HepG2 (cell line): ENCODE results near the gene EPB41L2. TPM values are rescaled to one million over a fixed set of nuclear protein-coding genes. Genes with fewer than 3 reads are reported as not detected.

Experiments
- BRD4 ChIP-seq: sonication (generic); formaldehyde crosslinking; IDR thresholded peaks from 2 replicates; pipeline ENCODE4 v1.4.0; 2020; ENCODE audit warnings: missing genetic modification reagents
- EED ChIP-seq: sonication (generic); formaldehyde crosslinking; IDR thresholded peaks from 2 replicates; pipeline ENCODE4 v1.5.0; 2020; ENCODE audit warnings: mild to moderate bottlenecking, missing genetic modification reagents
- FOSL2 ChIP-seq: sonication (generic); formaldehyde crosslinking; IDR thresholded peaks from 2 replicates; pipeline ENCODE4 v1.4.0; 2020; ENCODE audit warnings: missing genetic modification reagents
- JUN ChIP-seq: sonication (generic); formaldehyde crosslinking; IDR thresholded peaks from 2 replicates; pipeline ENCODE4 v1.4.0; 2020; ENCODE audit warnings: mild to moderate bottlenecking, missing genetic modification reagents
- MED8 ChIP-seq: sonication (generic); formaldehyde crosslinking; IDR thresholded peaks from 2 replicates; pipeline ENCODE4 v1.8.1; 2023; ENCODE audit warnings: mild to moderate bottlenecking, missing genetic modification reagents; ENCODE audit not compliant: insufficient replicate concordance
- RFX3 ChIP-seq: IDR thresholded peaks from 2 replicates; pipeline ENCODE4 v1.6.1; 2016; ENCODE audit warnings: missing biosample characterization, missing genetic modification reagents
- STAT5B ChIP-seq: sonication (generic); formaldehyde crosslinking; IDR thresholded peaks from 2 replicates; pipeline ENCODE4 v1.4.0; 2020; ENCODE audit warnings: missing genetic modification reagents
- TP53 ChIP-seq: sonication (generic); formaldehyde crosslinking; conservative IDR thresholded peaks from 2 replicates; pipeline ENCODE4 v1.4.0; 2020; ENCODE audit warnings: missing genetic modification reagents
- ZNF180 ChIP-seq: sonication (generic); formaldehyde crosslinking; IDR thresholded peaks from 2 replicates; pipeline ENCODE4 v1.4.0; 2020; ENCODE audit warnings: low read depth, missing genetic modification reagents, borderline replicate concordance
- ZNF326 ChIP-seq: sonication (generic); formaldehyde crosslinking; IDR thresholded peaks from 2 replicates; pipeline ENCODE4 v1.4.0; 2020; ENCODE audit warnings: missing genetic modification reagents, borderline replicate concordance
- ZNF33B ChIP-seq: sonication (generic); formaldehyde crosslinking; IDR thresholded peaks from 2 replicates; pipeline ENCODE4 v1.5.1; 2020; ENCODE audit warnings: mild to moderate bottlenecking, missing genetic modification reagents
- ZNF841 ChIP-seq: sonication (generic); formaldehyde crosslinking; IDR thresholded peaks from 2 replicates; pipeline ENCODE4 v1.8.1; 2023; ENCODE audit warnings: missing genetic modification reagents, borderline replicate concordance
- polyA plus RNA-seq, 8 experiments: library from polyadenylated mRNA; depleted of rRNA in 3 of 8; stranded (reverse) in 7 of 8; unstranded in 1 of 8; fragments of >200 nt; fragmentation: Illumina TruSeq in 4 of 8; extraction: Trizol in 4 of 8; gene quantifications; 2 replicates each; pipeline versions ENCODE4 v1.2.1 to v1.2.3, GENCODE V29; 2011 to 2016; ENCODE audit warnings: low read depth in 4 of 8, missing spikeins in 1 of 8, mixed read lengths in 1 of 8; ENCODE audit not compliant: insufficient read depth in 1 of 8
- total RNA-seq, 5 experiments: library from RNA; depleted of rRNA; stranded (reverse); fragments of >200 nt; fragmentation: Illumina TruSeq; extraction: Trizol; gene quantifications; 2 replicates each; pipeline ENCODE4 v1.2.3, GENCODE V29; 2016; ENCODE audit warnings: low read depth in 1 of 5
- TF ChIP-seq, protein P1 (sequence below): fragments of 450-650 bp; IDR thresholded peaks from 2 replicates; pipeline ENCODE4 v1.6.1; 2016
- TF ChIP-seq, protein P2 (sequence below): sonication (generic); formaldehyde crosslinking; IDR thresholded peaks from 2 replicates; pipeline ENCODE4 v1.5.0; 2020; ENCODE audit warnings: missing genetic modification reagents, mild to moderate bottlenecking, borderline replicate concordance
- TF ChIP-seq, protein P3 (sequence below): sonication (generic); formaldehyde crosslinking; IDR thresholded peaks from 2 replicates; pipeline ENCODE4 v1.4.0; 2020; ENCODE audit warnings: missing genetic modification reagents; ENCODE audit errors: not compliant biosample characterization
- TF ChIP-seq, protein P4 (sequence below): sonication (generic); formaldehyde crosslinking; IDR thresholded peaks from 2 replicates; pipeline ENCODE4 v1.4.0; 2020; ENCODE audit warnings: mild to moderate bottlenecking, missing genetic modification reagents, borderline replicate concordance
- TF ChIP-seq, protein P5 (sequence below): IDR thresholded peaks from 2 replicates; pipeline ENCODE4 v1.6.1; 2012; ENCODE audit warnings: inconsistent platforms

EPB41L2 gene
- total and polyA plus RNA-seq, 2 of the 13 experiments (the other 11 are each of a cell fraction or from before 2014, with no cell fraction given), result 41.7 to 56.4 TPM

DNA sequence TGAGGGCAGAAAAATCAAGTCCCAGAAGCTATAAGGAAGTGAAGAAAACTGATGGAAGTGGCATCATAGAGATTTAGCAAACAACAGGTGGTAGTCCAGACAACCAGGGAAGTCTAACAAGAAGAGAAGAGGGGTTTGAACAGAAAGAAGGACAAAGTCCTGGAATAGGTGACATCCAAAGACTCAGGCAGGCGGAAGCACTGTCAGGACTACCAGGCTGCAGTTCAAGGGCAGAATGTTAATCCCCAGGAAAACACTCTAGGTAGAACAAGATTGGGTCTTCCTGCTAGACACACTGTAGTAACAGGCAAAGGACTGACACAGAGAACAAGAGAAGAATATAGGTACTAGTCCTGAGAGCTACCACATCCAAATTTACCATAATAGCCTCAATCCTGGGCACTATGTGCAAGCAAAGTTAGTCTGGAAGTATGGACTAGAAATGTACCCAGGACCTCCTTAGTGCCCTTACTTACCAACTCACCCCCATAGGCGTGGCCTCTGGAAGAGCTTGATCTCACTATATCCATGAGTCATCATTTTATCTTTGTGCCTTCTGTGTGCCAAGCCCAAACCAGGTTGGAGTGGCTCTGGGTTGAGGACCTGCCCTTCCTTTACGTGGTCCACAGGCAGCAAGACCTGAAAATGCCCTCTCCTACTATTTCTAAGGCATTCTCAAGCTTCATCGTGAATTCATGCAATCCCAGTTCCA lies 2.2 kb upstream of the EPB41L2 start (continued):
- TF ChIP-seq, protein P1, sequence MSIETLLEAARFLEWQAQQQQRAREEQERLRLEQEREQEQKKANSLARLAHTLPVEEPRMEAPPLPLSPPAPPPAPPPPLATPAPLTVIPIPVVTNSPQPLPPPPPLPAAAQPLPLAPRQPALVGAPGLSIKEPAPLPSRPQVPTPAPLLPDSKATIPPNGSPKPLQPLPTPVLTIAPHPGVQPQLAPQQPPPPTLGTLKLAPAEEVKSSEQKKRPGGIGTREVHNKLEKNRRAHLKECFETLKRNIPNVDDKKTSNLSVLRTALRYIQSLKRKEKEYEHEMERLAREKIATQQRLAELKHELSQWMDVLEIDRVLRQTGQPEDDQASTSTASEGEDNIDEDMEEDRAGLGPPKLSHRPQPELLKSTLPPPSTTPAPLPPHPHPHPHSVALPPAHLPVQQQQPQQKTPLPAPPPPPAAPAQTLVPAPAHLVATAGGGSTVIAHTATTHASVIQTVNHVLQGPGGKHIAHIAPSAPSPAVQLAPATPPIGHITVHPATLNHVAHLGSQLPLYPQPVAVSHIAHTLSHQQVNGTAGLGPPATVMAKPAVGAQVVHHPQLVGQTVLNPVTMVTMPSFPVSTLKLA, result no peak
- TF ChIP-seq FOSL2 (CRISPR knock-in tag) (0 out of 2 replicates have a peak, but pooled peaks have one; percentile 13), ZNF33B (no peak), RFX3 (CRISPR knock-in tag) (peak; percentile 51; the same call in 1 of the 2 replicates), ZNF180 (CRISPR knock-in tag) (no peak), ZNF841 (no peak), BRD4 (CRISPR knock-in tag) (no peak), TP53 (CRISPR knock-in tag) (no peak), STAT5B (no peak), EED (CRISPR knock-in tag) (no peak), MED8 (no peak), ZNF326 (no peak), JUN (CRISPR knock-in tag) (no peak; the same call in 1 of the 2 replicates)
- TF ChIP-seq, protein P2, sequence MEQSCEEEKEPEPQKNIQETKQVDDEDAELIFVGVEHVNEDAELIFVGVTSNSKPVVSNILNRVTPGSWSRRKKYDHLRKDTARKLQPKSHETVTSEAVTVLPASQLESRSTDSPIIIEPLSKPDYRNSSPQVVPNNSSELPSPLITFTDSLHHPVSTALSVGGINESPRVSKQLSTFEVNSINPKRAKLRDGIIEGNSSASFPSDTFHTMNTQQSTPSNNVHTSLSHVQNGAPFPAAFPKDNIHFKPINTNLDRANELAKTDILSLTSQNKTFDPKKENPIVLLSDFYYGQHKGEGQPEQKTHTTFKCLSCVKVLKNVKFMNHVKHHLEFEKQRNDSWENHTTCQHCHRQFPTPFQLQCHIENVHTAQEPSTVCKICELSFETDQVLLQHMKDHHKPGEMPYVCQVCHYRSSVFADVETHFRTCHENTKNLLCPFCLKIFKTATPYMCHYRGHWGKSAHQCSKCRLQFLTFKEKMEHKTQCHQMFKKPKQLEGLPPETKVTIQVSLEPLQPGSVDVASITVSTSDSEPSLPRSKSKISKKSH (CRISPR knock-in tag), result no peak
- TF ChIP-seq, protein P3, sequence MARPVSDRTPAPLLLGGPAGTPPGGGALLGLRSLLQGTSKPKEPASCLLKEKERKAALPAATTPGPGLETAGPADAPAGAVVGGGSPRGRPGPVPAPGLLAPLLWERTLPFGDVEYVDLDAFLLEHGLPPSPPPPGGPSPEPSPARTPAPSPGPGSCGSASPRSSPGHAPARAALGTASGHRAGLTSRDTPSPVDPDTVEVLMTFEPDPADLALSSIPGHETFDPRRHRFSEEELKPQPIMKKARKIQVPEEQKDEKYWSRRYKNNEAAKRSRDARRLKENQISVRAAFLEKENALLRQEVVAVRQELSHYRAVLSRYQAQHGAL (CRISPR knock-in tag), result no peak
- TF ChIP-seq, protein P4, sequence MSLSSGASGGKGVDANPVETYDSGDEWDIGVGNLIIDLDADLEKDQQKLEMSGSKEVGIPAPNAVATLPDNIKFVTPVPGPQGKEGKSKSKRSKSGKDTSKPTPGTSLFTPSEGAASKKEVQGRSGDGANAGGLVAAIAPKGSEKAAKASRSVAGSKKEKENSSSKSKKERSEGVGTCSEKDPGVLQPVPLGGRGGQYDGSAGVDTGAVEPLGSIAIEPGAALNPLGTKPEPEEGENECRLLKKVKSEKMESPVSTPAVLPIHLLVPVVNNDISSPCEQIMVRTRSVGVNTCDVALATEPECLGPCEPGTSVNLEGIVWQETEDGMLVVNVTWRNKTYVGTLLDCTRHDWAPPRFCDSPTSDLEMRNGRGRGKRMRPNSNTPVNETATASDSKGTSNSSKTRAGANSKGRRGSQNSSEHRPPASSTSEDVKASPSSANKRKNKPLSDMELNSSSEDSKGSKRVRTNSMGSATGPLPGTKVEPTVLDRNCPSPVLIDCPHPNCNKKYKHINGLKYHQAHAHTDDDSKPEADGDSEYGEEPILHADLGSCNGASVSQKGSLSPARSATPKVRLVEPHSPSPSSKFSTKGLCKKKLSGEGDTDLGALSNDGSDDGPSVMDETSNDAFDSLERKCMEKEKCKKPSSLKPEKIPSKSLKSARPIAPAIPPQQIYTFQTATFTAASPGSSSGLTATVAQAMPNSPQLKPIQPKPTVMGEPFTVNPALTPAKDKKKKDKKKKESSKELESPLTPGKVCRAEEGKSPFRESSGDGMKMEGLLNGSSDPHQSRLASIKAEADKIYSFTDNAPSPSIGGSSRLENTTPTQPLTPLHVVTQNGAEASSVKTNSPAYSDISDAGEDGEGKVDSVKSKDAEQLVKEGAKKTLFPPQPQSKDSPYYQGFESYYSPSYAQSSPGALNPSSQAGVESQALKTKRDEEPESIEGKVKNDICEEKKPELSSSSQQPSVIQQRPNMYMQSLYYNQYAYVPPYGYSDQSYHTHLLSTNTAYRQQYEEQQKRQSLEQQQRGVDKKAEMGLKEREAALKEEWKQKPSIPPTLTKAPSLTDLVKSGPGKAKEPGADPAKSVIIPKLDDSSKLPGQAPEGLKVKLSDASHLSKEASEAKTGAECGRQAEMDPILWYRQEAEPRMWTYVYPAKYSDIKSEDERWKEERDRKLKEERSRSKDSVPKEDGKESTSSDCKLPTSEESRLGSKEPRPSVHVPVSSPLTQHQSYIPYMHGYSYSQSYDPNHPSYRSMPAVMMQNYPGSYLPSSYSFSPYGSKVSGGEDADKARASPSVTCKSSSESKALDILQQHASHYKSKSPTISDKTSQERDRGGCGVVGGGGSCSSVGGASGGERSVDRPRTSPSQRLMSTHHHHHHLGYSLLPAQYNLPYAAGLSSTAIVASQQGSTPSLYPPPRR (CRISPR knock-in tag), result peak; percentile 70; the same call in 1 of the 2 replicates
- TF ChIP-seq, protein P5, sequence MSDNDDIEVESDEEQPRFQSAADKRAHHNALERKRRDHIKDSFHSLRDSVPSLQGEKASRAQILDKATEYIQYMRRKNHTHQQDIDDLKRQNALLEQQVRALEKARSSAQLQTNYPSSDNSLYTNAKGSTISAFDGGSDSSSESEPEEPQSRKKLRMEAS, result peak; percentile 32; the same call in 1 of the 2 replicates
